Endothelial cell of coronary artery (primary cell): Measurements from ENCODE around the gene UXT. TPM values are rescaled to one million over a fixed set of nuclear protein-coding genes. Genes with fewer than 3 reads are reported as not detected.

Source experiments
- total RNA-seq: library from RNA; depleted of rRNA; stranded (reverse); fragments of >200 nt; gene quantifications from 2 replicates; pipeline ENCODE4 v1.2.3, GENCODE V29; 2014

The UXT gene, protein sequence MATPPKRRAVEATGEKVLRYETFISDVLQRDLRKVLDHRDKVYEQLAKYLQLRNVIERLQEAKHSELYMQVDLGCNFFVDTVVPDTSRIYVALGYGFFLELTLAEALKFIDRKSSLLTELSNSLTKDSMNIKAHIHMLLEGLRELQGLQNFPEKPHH
- 127 and 129 TPM in 2 replicates for total RNA-seq

GRCh38 chrX:47658684-47659420 lies at the start of gene UXT:
TSS of gene UXT (minus strand) at chrX:47659180. CDS start at chrX:47658927, 253 bp downstream.

DNA sequence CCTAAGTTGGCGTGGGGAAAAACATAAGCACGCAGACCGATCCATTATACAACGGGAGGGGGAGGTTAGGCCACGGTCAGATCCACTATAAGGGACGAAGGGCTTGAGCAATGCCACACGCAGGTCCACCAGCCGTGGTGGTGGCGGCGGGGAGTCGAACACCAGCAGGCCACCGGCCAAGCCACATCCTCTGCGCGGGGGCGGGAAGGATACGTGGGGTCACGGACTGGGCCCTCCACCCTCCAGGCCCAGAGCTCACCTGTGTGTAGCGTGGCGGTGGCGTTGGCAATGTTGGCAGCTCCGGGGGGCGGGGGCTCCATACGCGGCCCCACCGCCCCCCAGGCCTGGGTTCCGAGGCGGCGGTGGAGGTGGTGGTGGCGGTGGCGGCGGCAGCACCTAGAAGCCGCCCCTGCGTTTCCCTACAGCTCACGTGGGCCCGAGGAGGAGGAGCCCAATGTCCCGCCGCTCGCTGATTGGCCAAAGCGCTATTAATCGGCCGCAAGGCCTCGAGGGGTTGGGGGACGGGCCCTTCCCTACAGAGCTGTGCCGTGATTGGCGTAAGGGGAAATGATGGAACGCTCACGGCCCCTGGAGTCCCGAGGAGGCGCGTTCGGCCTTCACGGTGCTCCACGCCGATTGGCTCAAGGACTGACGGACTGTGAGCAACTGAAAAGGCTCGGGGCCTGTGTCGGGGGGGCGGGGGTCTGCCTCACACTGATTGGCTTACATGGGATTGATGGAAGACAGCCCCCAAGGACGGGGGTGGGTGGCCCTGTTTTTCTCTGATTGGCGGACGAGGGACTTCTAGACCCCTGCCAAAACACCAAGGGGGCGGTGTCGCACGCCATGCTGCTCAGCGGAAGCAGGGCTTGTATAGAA lies 8.6 kb downstream of the UXT start, which contains the start of gene ELK1:
Gene ELK1, minus strand, starts transcription at position 400 of the 879 bp plus-strand sequence. CDS start 9,122 bp downstream, outside the sequence.

GRCh38 chrX:47629419-47630200 lies 29.4 kb downstream of the UXT start, which contains the start of gene CFP:
TSS of gene CFP (minus strand) at chrX:47629930. CDS start at chrX:47629844, 86 bp downstream.

GRCh38 chrX:47619486-47620302 lies 39.3 kb downstream of the UXT start, which contains the start of gene SYN1:
TSS of gene SYN1 (minus strand) at chrX:47619857. CDS start at chrX:47619728, 129 bp downstream.

Other genes starting within 250 kb of the UXT start
- 4.8 and 5.6 TPM in 2 replicates for gene ZNF41, start 176.0 kb downstream of the UXT start, total RNA-seq
- 9.0 and 16.8 TPM in 2 replicates for gene ARAF, start 98.0 kb downstream of the UXT start, total RNA-seq
- gene TIMP1, start 76.7 kb downstream of the UXT start, total RNA-seq, result 47.3 and 361 TPM in 2 replicates
- 0.09 TPM in 1 of 2 replicates, not detected in the other for gene SYN1, start 39.3 kb downstream of the UXT start, total RNA-seq
- gene CFP, start 29.2 kb downstream of the UXT start, total RNA-seq, result 0.56 and 0.81 TPM in 2 replicates
- 7.4 and 9.6 TPM in 2 replicates for gene ELK1, start 8.6 kb downstream of the UXT start, total RNA-seq
- gene ZNF81, start 177.7 kb upstream of the UXT start, total RNA-seq, result 3.7 and 6.7 TPM in 2 replicates